ENCODE data around the gene C2CD2. TPM values are rescaled to one million over a fixed set of nuclear protein-coding genes. Genes with fewer than 3 reads are reported as not detected.

Gene C2CD2
- total RNA-seq, 2 experiments from 2014 or later = 8.2 to 8.8 TPM

DNA sequence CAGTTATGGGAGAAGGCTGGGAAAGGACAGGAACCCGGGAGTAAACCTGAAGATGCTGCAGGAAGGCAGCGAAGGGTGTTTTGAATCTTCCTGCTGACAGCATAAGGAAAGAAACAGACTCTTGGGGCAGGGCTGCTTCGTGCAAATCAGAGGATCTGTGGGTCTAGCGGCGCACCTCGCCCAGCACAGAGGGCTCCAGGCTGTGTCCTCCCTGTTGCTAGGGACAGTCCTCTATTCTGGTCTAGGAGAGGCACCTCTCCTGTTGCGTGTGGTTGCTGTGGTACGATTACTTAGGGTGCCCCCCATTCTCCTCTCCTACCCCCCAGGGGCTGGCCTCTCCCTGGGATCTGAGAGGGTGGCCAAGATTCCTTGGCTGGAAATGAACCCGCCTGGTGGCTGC lies 11.4 kb downstream of the C2CD2 start:
- no peak overlapping the region for H3K4me3 Mint-ChIP-seq
- no peak for DNase-seq
- POLR2A ChIA-PET = no interaction called here
- Histone ChIP-seq H3K4me3 (ENCODE audit: low read length) (no peak overlapping the region), H3K27me3 (ENCODE audit: control insufficient read depth in 1 of 2, insufficient read depth in 2 of 2, low read length in 2 of 2) (no peaks in the 10 kb centered on the region), H3K9me3 (ENCODE audit: control insufficient read depth in 1 of 2, insufficient read depth in 1 of 2, low read length in 2 of 2) (no peaks in the 10 kb centered on the region), H3K4me1 (ENCODE audit: insufficient read depth, low read length) (no peaks in the 10 kb centered on the region), H3K27ac (ENCODE audit: low read depth in 1 of 2, low read length in 2 of 2) (no peak overlapping the region), H3K36me3 (ENCODE audit: insufficient read depth, low read length) (no peaks in the 10 kb centered on the region)
- no peak for ATAC-seq (ENCODE audit: poor library complexity)
- H3K27me3 Mint-ChIP-seq = no peaks in the 10 kb centered on the region
- H3K9me3 Mint-ChIP-seq = no peaks in the 10 kb centered on the region
- CTCF ChIA-PET = no interaction called here
- intact Hi-C loops (cut with DNase I, micrococcal nuclease) = no loop called here
- H3K27ac Mint-ChIP-seq = no peak overlapping the region
- no peaks in the 10 kb centered on the region for H3K4me1 Mint-ChIP-seq (ENCODE audit: low read depth)
- no peaks in the 10 kb centered on the region for H3K36me3 Mint-ChIP-seq (ENCODE audit: low read depth)
- no peak for TF ChIP-seq CTCF (IDR thresholded peaks at IDR 0.05)

GRCh38 chr21:41941941-41942340 lies 11.9 kb downstream of the C2CD2 start:
- Histone ChIP-seq H3K4me1 (ENCODE audit: insufficient read depth, low read length) (no peaks in the 10 kb centered on the region), H3K27ac (ENCODE audit: low read depth in 1 of 2, low read length in 2 of 2) (no peak overlapping the region), H3K4me3 (ENCODE audit: low read length) (no peak overlapping the region), H3K9me3 (ENCODE audit: control insufficient read depth in 1 of 2, insufficient read depth in 1 of 2, low read length in 2 of 2) (no peaks in the 10 kb centered on the region), H3K27me3 (ENCODE audit: control insufficient read depth in 1 of 2, insufficient read depth in 2 of 2, low read length in 2 of 2) (no peaks in the 10 kb centered on the region), H3K36me3 (ENCODE audit: insufficient read depth, low read length) (no peaks in the 10 kb centered on the region)
- ATAC-seq (ENCODE audit: poor library complexity) (no peak), DNase-seq (no peak)
- ChIA-PET POLR2A (no interaction called here), CTCF (no interaction called here)
- H3K36me3 Mint-ChIP-seq (ENCODE audit: low read depth) = no peaks in the 10 kb centered on the region
- intact Hi-C loops (cut with DNase I, micrococcal nuclease) = no loop called here
- no peaks in the 10 kb centered on the region for H3K27me3 Mint-ChIP-seq
- no peaks in the 10 kb centered on the region for H3K9me3 Mint-ChIP-seq
- H3K4me3 Mint-ChIP-seq = no peak overlapping the region
- no peak for TF ChIP-seq CTCF (IDR thresholded peaks at IDR 0.05)
- H3K4me1 Mint-ChIP-seq (ENCODE audit: low read depth) = no peaks in the 10 kb centered on the region
- H3K27ac Mint-ChIP-seq = no peak overlapping the region

DNA sequence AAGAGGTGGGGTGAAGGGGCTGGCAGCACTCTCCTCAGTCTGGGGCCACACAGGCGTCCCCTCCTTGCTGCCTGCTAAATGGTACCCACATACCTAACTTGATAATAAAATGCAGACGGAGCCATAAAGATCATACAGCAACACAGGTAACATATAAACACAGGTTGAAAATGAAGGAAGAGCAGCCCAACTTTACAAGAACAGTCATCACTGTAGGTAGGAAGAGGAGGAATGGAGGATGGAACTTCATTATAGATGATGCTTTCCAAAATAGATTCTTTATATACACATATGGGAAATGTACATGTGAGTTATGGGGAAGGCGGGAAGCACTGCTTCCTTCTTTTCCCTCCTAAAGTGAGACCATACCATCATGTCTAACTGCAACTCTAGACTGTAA lies 13.4 kb downstream of the C2CD2 start:
- no peaks in the 10 kb centered on the region for H3K36me3 Mint-ChIP-seq (ENCODE audit: low read depth)
- no peak overlapping the region for H3K27ac ChIP-seq (ENCODE audit: low read depth in 1 of 2, low read length in 2 of 2)
- POLR2A ChIA-PET = interaction anchor here (1.5 kb wide), 1 partner anchor 12 kb away, joined by 3 read pairs; no protein-coding TSS in a partner anchor
- no peaks in the 10 kb centered on the region for H3K4me1 Mint-ChIP-seq (ENCODE audit: low read depth)
- H3K4me3 ChIP-seq (ENCODE audit: low read length) = no peak overlapping the region
- no peaks in the 10 kb centered on the region for H3K27me3 Mint-ChIP-seq
- TF ChIP-seq CTCF (IDR thresholded peaks at IDR 0.05) = no peak
- no peak for DNase-seq
- CTCF ChIA-PET = no interaction called here
- no peak for ATAC-seq (ENCODE audit: poor library complexity)
- intact Hi-C loops (cut with DNase I, micrococcal nuclease) = no loop called here
- no peaks in the 10 kb centered on the region for H3K27me3 ChIP-seq (ENCODE audit: control insufficient read depth in 1 of 2, insufficient read depth in 2 of 2, low read length in 2 of 2)
- H3K27ac Mint-ChIP-seq = no peak overlapping the region
- no peak overlapping the region for H3K4me3 Mint-ChIP-seq
- no peaks in the 10 kb centered on the region for H3K9me3 Mint-ChIP-seq
- H3K9me3 ChIP-seq (ENCODE audit: control insufficient read depth in 1 of 2, insufficient read depth in 1 of 2, low read length in 2 of 2) = no peaks in the 10 kb centered on the region
- no peaks in the 10 kb centered on the region for H3K36me3 ChIP-seq (ENCODE audit: insufficient read depth, low read length)
- H3K4me1 ChIP-seq (ENCODE audit: insufficient read depth, low read length) = no peaks in the 10 kb centered on the region
